HG03521 (cell line): ENCODE results near the gene BACE2.

Source experiments
- ATAC-seq: cut with Tn5 transposase; IDR thresholded peaks from one replicate; pipeline ENCODE4 v1.9.1; 2021; ENCODE audit warnings: mild to moderate bottlenecking, moderate library complexity; ENCODE audit not compliant: unreplicated experiment

Gene BACE2

GRCh38 chr21:41147979-41148355, 20.0 kb upstream of the BACE2 start:
- ATAC-seq: no peak

DNA sequence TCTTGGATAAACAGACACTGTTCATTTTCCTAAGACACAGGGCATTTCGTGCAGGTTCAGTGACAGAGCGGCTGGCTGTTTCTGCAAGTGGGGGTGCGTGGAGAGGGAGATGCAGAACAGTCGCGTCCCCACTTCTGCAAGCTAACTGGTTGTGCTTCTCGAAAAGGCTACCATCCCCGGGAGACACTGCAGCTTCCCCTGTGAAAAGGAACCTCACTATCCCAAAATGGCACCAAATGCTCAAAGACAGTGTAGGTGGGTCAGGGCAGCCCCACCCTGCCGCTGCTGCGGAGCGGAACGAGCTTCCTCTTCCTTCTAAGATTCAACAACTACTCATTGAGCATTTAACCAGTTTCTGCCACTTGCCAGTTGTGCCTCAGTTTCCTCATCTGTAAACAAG, 19.2 kb upstream of the BACE2 start:
- no peak for ATAC-seq

DNA sequence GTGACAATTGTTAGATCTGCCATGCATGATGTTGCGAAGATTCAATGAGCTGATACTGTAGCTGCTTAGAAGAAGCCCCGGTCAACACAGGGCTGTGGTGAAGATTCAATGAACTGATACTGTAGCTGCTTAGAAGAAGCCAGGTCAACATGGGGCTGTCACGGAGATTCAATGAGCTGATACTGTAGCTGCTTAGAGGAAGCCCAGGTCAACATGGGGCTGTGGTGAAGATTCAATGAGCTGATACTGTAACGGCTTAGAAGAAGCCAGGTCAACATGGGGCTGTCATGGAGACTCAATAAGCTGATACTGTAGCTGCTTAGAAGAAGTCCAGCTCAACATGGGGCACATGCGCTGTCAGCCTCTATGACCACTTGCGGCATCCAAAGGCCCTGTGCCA, 18.8 kb upstream of the BACE2 start:
- no peak for ATAC-seq

DNA sequence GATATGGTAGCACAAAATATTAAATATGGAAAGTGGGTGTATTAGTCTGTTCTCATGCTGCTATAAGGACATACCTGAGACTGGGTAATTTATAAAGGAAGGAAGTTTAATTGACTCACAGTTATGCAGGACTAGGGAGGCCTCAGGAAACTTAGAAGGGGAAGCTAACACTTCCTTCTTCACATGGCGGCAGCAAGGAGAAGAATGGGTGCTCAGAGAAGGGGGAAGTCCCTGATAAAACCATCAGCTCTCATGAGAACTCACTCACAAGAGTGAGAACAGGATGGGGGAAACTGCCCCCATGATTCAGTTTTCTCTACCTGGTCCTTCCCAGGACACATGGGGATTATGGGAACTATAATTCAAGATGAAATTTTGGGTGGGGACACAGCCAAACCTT, 15.8 kb upstream of the BACE2 start:
- no peak for ATAC-seq

GRCh38 chr21:41153443-41153842, 14.5 kb upstream of the BACE2 start:
- ATAC-seq: no peak

- no peak for ATAC-seq
These were observed 11.8 kb upstream of the BACE2 start for GRCh38 chr21:41156142-41156541.

DNA sequence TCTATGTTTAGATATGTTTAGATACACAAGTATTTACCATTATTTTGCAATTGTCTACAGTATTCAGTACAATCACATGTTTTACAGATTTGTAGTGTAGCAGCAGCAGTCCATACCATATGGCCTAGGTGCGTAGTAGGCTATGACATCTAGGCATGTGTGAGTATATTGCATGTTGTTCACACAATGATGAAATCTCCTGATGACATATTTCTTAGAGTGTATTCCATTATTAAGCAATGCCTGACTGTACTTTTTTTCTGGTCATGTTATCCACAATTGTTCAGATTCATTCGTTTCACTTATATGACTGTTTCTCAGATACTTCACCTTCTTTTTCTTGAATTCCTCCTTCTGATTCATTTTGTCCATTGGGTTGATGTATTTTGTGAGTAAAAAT, 9.9 kb upstream of the BACE2 start:
- no peak for ATAC-seq

DNA sequence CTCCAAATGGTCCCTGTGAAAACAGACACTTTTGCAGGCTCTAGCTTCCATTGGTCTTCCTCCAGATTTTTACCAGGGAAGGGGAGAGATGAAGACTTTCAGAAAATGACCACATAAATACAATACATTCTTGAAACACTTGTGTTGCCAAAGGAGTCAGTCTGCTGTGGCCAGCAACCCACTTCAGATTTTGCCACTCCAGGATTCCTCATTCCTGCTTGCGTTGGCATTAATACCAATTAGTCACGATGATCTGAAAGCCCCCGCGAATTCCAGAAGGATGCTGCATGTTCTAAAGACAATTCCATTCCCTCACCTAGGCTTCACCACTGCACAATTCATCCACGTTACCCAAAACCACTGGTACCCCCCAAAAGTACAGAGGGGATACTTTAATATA, 7.9 kb upstream of the BACE2 start:
- ATAC-seq: no peak

- ATAC-seq: no peak
These were observed 6.5 kb upstream of the BACE2 start for GRCh38 chr21:41161428-41161827.

GRCh38 chr21:41162096-41162495, 5.9 kb upstream of the BACE2 start:
- no peak for ATAC-seq

DNA sequence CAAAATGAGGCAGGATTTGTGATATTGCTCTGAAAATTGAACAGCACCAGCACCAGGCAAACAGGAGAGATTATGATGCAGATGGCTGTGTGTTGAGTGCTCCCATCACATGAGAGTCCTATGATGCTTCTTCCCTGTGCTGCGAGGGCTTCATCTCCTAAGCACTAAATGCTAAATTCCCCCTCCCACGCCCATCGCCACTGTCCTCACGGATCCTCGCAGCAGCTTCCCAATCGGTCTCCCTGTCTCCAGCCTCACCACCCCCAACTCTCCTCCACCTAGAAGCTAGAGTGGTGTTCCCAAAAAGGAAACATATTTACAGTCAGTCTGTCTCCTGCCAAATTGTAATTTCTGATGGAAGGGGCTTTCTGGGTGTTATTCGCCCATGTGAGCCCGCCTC, 4.9 kb upstream of the BACE2 start:
- no peak for ATAC-seq

GRCh38 chr21:41164052-41164451, 3.9 kb upstream of the BACE2 start:
- no peak for ATAC-seq

DNA sequence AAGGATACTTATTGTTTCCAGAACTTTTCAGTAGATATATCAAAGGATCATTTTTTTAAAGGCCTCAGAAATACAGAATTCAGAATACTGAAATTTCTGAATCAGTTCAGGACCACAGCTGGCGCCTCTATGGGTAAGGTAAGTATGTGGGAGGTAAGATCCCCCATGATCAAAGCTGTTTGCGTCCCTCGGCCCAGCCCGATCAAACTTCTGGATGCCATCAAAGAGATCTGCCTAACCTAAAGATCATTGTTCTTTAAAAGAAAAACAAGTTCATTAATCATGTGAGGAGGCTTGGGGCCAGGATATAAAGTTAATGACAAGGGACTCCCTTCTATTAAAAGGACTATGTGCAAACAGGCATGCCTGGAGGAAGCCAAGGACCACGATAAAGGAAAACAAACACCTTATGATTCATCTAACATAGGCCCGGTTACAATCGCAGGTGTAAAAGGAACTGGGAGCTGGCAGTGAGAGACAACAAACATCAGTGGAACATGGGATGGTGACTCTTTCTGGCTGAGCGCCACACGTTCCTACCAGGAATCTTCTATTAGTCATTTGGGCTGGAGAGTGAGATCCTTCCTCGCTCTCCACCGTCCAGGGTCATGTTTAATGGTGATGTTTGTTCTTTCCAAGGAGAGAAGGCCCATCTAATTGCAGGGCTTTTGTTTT, 2.8 kb upstream of the BACE2 start:
- ATAC-seq: no peak

GRCh38 chr21:41166884-41167283, 1.1 kb upstream of the BACE2 start:
- ATAC-seq: no peak

GRCh38 chr21:41168391-41169257, 664 bp downstream of the BACE2 start:
- ATAC-seq: no peak

DNA sequence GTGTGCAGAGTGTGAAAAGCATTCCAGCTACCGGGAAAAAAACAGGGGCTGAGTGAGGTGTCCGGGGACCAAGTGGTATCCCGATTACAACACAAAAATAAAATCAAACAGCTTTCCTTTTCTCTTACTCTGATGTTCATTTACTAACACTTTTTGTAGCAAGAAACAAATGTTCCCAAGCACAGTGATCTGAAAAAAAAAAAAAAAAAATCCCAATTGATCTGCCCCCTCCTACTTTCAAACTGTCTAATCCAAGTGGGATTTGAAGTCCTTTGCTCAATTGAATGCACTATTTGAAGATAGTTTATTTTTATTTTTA, 1.3 kb downstream of the BACE2 start:
- no peak for ATAC-seq

- no peak for ATAC-seq
These were observed 1.7 kb downstream of the BACE2 start for GRCh38 chr21:41169701-41170100.

DNA sequence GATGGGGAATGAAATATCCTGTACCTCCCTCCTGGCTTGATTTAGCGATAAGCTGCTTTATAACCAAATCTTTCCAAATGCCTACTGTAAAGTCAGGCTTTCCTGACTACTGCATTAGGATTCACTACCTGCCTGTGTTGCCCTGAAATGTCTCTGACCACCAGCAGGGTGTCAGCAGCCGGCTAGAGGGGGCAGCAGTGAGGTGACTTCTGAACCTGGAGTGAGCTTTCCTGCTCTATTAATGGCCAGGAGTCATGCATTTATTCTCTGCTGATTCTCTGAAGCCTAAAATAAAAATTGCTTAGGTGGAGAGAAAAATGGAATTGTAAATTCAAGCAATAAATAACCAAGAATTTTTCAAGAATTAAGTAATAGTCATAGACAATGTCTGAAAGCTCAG, 2.5 kb downstream of the BACE2 start:
- ATAC-seq: no peak

DNA sequence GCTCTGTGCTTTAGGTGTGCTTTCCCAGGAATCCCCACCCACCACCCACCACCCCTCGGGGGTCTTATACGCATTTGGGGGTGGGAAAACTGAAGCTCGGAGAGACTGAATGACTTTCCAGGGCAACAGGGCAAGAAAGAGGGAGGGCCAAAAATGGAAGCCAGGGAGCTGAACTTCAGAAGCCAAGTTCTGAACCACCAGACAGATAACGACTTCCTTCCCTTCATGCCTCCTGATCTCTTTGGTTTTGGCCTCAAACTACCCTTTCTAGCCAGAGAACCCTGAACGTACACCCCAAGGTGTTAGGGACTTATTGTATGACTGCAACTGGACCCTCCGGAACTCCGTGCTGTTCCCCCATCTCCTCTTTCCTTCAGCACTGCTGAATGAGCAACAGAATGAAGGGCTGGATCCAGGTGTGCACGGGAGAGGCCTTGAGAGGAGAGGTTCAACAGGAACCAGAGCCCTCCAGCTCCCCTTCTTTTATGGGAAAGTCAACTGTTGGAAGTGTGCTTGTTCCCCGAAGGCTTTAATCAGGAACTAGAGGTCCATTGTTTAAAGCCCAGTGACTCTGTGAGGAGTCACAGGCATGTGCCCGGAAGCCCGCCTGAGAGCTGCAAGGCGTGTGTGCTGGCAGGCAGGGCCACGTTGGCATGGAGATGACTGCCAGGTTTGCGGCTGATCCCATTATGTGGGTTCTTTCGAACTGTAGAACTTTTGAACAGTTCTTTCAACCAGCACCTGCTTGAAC, 3.1 kb downstream of the BACE2 start:
- ATAC-seq: no peak

- no peak for ATAC-seq
These were observed 7.1 kb downstream of the BACE2 start for GRCh38 chr21:41175080-41175479.

- no peak for ATAC-seq
These were observed 8.9 kb downstream of the BACE2 start for GRCh38 chr21:41176846-41177245.

DNA sequence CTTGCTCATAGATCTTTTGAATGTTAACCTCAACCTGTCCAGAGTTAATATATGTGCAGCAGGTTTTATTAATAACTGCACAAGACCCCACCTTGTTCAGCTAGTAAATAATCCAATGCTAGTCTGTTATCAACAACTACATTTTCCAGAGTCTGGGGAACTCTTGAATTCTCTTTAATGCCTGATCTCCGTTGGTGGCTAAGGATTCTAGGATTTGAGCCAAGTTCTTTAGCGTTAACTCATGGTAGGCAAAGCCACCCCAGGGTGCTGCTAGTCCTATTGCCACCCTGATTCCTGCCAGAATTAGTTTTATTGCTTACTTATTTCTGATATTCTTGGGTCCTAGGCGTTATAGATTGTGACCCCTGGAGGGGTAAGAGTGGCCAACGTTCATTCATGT, 12.8 kb downstream of the BACE2 start:
- no peak for ATAC-seq
